ENCODE measurements around the gene PLXNA2.

The PLXNA2 gene

DNA sequence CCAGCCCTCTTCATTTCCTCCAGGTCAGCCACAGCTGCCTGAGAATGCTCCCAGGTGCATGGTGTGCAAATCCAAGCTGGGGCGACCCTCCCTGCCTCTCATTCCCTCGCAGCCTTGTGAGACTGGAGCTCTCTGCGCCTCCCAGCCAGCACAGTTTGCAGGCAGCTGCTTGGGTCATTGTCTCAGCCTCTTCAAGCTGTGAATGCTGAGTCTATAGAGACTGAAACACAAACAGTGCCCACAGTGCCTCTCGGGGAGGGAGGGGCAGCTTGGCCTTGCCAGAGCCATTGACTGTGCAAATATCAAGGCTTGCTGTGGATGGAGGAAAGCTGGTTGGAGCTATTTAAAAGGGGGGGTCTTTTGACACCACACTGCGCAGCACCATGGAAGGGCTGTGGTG, 10.6 kb downstream of the PLXNA2 start:
- Histone ChIP-seq H3K4me1 (ENCODE audit: control insufficient read depth, insufficient read depth, low read length) (peaks cover 70% of the 10 kb centered on the region), H3K4me3 (ENCODE audit: low read depth, low read length) (no peak overlapping the region), H3K27ac (ENCODE audit: low read depth, low read length) (no peak overlapping the region), H3K9me3 (ENCODE audit: control insufficient read depth, insufficient read depth, low read depth, low read length) (no peaks in the 10 kb centered on the region), H3K27me3 (ENCODE audit: control insufficient read depth, insufficient read depth, low read length) (0 out of 2 replicates have a peak, but pooled peaks cover 2% of the 10 kb centered on the region), H3K9ac (ENCODE audit: low read length) (no peak overlapping the region), H3K36me3 (ENCODE audit: control insufficient read depth, insufficient read depth, low read length) (no peaks in the 10 kb centered on the region; the same call in 1 of the 2 replicates)

GRCh38 chr1:208232662-208233038, 11.5 kb downstream of the PLXNA2 start:
- Histone ChIP-seq H3K9me3 (ENCODE audit: control insufficient read depth, insufficient read depth, low read depth, low read length) (no peaks in the 10 kb centered on the region), H3K4me3 (ENCODE audit: low read depth, low read length) (no peak overlapping the region), H3K9ac (ENCODE audit: low read length) (no peak overlapping the region), H3K27me3 (ENCODE audit: control insufficient read depth, insufficient read depth, low read length) (0 out of 2 replicates have a peak, but pooled peaks cover 2% of the 10 kb centered on the region), H3K4me1 (ENCODE audit: control insufficient read depth, insufficient read depth, low read length) (peaks cover 62% of the 10 kb centered on the region), H3K27ac (ENCODE audit: low read depth, low read length) (no peak overlapping the region; the same call in 1 of the 2 replicates), H3K36me3 (ENCODE audit: control insufficient read depth, insufficient read depth, low read length) (no peaks in the 10 kb centered on the region; the same call in 1 of the 2 replicates)

GRCh38 chr1:208231881-208232661, 12.1 kb downstream of the PLXNA2 start:
- H3K27ac ChIP-seq (ENCODE audit: low read depth, low read length), result no peak overlapping the region; the same call in 1 of the 2 replicates

DNA sequence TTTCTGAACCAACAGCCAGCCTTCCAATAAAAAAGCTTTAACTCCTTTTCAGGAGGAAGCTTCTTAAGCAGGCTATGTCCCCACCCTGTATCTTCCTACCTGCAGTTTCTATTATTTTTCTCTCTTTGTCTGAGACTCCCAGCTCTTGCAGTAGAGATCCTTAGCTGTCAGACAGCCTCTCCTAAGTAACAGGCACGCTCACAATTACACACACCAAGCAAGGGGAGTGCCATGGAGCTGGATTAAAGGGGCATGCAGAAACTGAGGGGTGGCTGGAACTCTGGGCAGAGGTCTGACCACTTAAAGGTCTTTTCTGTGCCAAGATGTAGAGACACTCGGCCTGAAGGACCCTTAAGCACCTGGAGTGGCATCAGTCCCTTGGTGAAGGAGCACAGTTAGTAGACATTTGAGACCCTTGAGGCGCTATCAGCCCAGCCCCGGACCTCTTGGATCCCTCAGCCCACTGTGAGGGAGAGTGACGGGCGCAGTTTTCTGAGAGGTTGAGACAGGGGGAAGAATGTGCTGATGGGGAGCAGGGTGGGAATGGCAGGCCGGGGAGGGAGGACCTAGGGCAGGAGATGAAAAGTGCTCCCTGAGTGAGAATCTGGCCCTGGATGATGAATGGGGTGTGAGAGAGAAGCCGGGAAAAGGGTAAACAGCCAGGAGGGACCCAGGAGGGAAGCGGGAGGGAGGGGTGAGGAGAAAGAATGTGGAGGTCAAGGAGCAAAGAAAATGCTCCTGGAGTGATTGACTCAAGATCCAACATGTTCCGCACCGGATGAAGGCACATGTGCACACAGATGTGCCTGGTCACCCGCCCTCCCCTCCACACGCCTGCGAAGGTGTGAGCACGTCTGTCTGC, 13.3 kb downstream of the PLXNA2 start:
- Histone ChIP-seq H3K4me1 (ENCODE audit: control insufficient read depth, insufficient read depth, low read length) (peaks cover 60% of the 10 kb centered on the region), H3K4me3 (ENCODE audit: low read depth, low read length) (no peak overlapping the region), H3K9ac (ENCODE audit: low read length) (no peak overlapping the region), H3K27ac (ENCODE audit: low read depth, low read length) (no peak overlapping the region), H3K9me3 (ENCODE audit: control insufficient read depth, insufficient read depth, low read depth, low read length) (no peaks in the 10 kb centered on the region), H3K27me3 (ENCODE audit: control insufficient read depth, insufficient read depth, low read length) (no peaks in the 10 kb centered on the region), H3K36me3 (ENCODE audit: control insufficient read depth, insufficient read depth, low read length) (no peaks in the 10 kb centered on the region)

More at GRCh38 chr1:208231881-208232661, 12.1 kb downstream of the PLXNA2 start:
- Histone ChIP-seq H3K4me3 (ENCODE audit: low read depth, low read length) (no peak overlapping the region; the same call in 1 of the 2 replicates), H3K36me3 (ENCODE audit: control insufficient read depth, insufficient read depth, low read length) (no peaks in the 10 kb centered on the region), H3K27me3 (ENCODE audit: control insufficient read depth, insufficient read depth, low read length) (0 out of 2 replicates have a peak, but pooled peaks cover 2% of the 10 kb centered on the region), H3K4me1 (ENCODE audit: control insufficient read depth, insufficient read depth, low read length) (peaks cover 57% of the 10 kb centered on the region), H3K9ac (ENCODE audit: low read length) (no peak overlapping the region), H3K9me3 (ENCODE audit: control insufficient read depth, insufficient read depth, low read depth, low read length) (no peaks in the 10 kb centered on the region)

DNA sequence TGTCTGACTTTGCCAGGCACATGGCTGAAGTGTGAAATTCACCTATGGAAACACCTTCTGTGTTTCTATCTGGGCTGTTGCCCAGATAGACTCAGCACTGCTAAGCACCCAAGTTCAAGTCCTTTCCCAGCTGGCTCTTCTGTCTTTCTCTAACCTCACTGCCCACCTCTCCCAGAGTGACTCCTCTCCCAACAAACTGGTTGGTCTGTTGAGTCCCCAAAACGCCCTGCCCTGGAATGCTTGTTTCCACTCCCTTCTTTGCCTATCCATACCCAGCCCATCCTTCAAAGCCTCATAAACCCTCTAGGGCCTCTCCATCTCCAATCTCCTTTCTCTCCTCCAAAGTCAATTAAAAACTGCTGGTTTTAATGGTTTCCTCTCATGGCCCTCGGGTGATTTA, 15.6 kb downstream of the PLXNA2 start:
- H3K9ac ChIP-seq (ENCODE audit: low read length), result no peak overlapping the region
- H3K4me1 ChIP-seq (ENCODE audit: control insufficient read depth, insufficient read depth, low read length), result peaks cover 44% of the 10 kb centered on the region
- H3K27ac ChIP-seq (ENCODE audit: low read depth, low read length), result no peak overlapping the region
- H3K9me3 ChIP-seq (ENCODE audit: control insufficient read depth, insufficient read depth, low read depth, low read length), result no peaks in the 10 kb centered on the region
- no peaks in the 10 kb centered on the region for H3K36me3 ChIP-seq (ENCODE audit: control insufficient read depth, insufficient read depth, low read length)
- no peaks in the 10 kb centered on the region for H3K27me3 ChIP-seq (ENCODE audit: control insufficient read depth, insufficient read depth, low read length)
- H3K4me3 ChIP-seq (ENCODE audit: low read depth, low read length), result no peak overlapping the region

DNA sequence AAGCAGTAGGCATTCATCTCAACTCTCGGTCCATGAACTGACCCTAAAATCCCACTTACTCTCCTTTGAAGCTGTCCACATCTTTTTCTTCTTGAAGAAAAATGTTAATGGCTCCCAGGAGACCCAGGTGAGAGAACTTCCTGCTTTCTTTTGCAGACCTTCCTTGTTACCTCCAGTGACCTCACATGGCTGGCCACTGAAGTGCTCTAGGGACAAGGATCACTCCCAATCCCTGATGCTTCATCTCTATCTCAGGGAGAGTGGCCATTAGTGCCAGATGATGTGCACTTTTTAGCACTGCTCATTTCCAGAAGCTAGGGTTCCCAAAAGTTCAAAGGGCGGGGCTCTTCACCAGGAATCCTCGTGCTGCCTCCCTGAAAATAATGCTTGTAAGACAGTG, 16.2 kb downstream of the PLXNA2 start:
- H3K9me3 ChIP-seq (ENCODE audit: control insufficient read depth, insufficient read depth, low read depth, low read length), result no peaks in the 10 kb centered on the region
- H3K27ac ChIP-seq (ENCODE audit: low read depth, low read length), result no peak overlapping the region
- peaks cover 39% of the 10 kb centered on the region for H3K4me1 ChIP-seq (ENCODE audit: control insufficient read depth, insufficient read depth, low read length)
- no peak overlapping the region for H3K9ac ChIP-seq (ENCODE audit: low read length)
- no peaks in the 10 kb centered on the region for H3K27me3 ChIP-seq (ENCODE audit: control insufficient read depth, insufficient read depth, low read length)
- no peaks in the 10 kb centered on the region for H3K36me3 ChIP-seq (ENCODE audit: control insufficient read depth, insufficient read depth, low read length)
- H3K4me3 ChIP-seq (ENCODE audit: low read depth, low read length), result no peak overlapping the region

GRCh38 chr1:208227366-208227765, 16.8 kb downstream of the PLXNA2 start:
- peaks cover 32% of the 10 kb centered on the region for H3K4me1 ChIP-seq (ENCODE audit: control insufficient read depth, insufficient read depth, low read length)
- no peak overlapping the region for H3K4me3 ChIP-seq (ENCODE audit: low read depth, low read length)
- no peaks in the 10 kb centered on the region for H3K36me3 ChIP-seq (ENCODE audit: control insufficient read depth, insufficient read depth, low read length)
- no peak overlapping the region for H3K9ac ChIP-seq (ENCODE audit: low read length)
- no peaks in the 10 kb centered on the region for H3K27me3 ChIP-seq (ENCODE audit: control insufficient read depth, insufficient read depth, low read length)
- no peak overlapping the region for H3K27ac ChIP-seq (ENCODE audit: low read depth, low read length)
- no peaks in the 10 kb centered on the region for H3K9me3 ChIP-seq (ENCODE audit: control insufficient read depth, insufficient read depth, low read depth, low read length)

GRCh38 chr1:208225954-208226937, 17.9 kb downstream of the PLXNA2 start:
- H3K9ac ChIP-seq (ENCODE audit: low read length), result no peak overlapping the region
- H3K27ac ChIP-seq (ENCODE audit: low read depth, low read length), result no peak overlapping the region
- no peaks in the 10 kb centered on the region for H3K27me3 ChIP-seq (ENCODE audit: control insufficient read depth, insufficient read depth, low read length)

GRCh38 chr1:208224192-208224713, 19.9 kb downstream of the PLXNA2 start:
- Histone ChIP-seq H3K4me3 (ENCODE audit: low read depth, low read length) (no peak overlapping the region), H3K36me3 (ENCODE audit: control insufficient read depth, insufficient read depth, low read length) (no peaks in the 10 kb centered on the region), H3K4me1 (ENCODE audit: control insufficient read depth, insufficient read depth, low read length) (peaks cover 25% of the 10 kb centered on the region), H3K9me3 (ENCODE audit: control insufficient read depth, insufficient read depth, low read depth, low read length) (no peaks in the 10 kb centered on the region), H3K9ac (ENCODE audit: low read length) (no peak overlapping the region), H3K27ac (ENCODE audit: low read depth, low read length) (no peak overlapping the region), H3K27me3 (ENCODE audit: control insufficient read depth, insufficient read depth, low read length) (no peaks in the 10 kb centered on the region)

More at GRCh38 chr1:208225954-208226937, 17.9 kb downstream of the PLXNA2 start:
- H3K4me3 ChIP-seq (ENCODE audit: low read depth, low read length), result no peak overlapping the region
- H3K36me3 ChIP-seq (ENCODE audit: control insufficient read depth, insufficient read depth, low read length), result no peaks in the 10 kb centered on the region
- H3K9me3 ChIP-seq (ENCODE audit: control insufficient read depth, insufficient read depth, low read depth, low read length), result no peaks in the 10 kb centered on the region
- H3K4me1 ChIP-seq (ENCODE audit: control insufficient read depth, insufficient read depth, low read length), result peaks cover 21% of the 10 kb centered on the region

DNA sequence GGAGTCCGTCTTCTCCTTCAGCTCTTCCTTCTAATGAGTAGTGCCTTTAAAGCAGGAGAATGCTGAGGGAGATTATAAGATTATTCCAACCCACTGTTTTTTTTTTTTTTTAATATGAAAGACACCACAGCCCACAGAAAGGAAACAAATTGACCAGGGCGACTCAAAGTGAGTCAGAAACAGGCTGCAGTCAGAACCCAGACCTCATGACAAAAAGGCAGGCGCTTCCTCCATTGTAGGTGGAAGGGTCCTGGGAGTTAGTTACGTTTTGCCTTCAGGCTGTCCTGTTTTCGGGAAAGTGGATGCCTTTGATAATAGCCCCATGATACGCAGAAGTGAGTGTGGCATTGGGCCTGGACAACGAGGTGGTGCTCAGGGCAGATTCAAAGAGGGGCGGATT, 21.0 kb downstream of the PLXNA2 start:
- H3K4me3 ChIP-seq (ENCODE audit: low read depth, low read length), result no peak overlapping the region
- H3K27ac ChIP-seq (ENCODE audit: low read depth, low read length), result no peak overlapping the region
- no peaks in the 10 kb centered on the region for H3K27me3 ChIP-seq (ENCODE audit: control insufficient read depth, insufficient read depth, low read length)
- H3K9me3 ChIP-seq (ENCODE audit: control insufficient read depth, insufficient read depth, low read depth, low read length), result no peaks in the 10 kb centered on the region
- H3K4me1 ChIP-seq (ENCODE audit: control insufficient read depth, insufficient read depth, low read length), result peaks cover 35% of the 10 kb centered on the region
- H3K9ac ChIP-seq (ENCODE audit: low read length), result no peak overlapping the region
- H3K36me3 ChIP-seq (ENCODE audit: control insufficient read depth, insufficient read depth, low read length), result no peaks in the 10 kb centered on the region

Data from HUES6 (cell line).